NB4 (cell line): Measurements from ENCODE around the gene USP31.

Source experiments
- POLR2A ChIP-seq: IDR thresholded peaks from 2 replicates; pipeline ENCODE4 v1.6.1; 2011; ENCODE audit warnings: mild to moderate bottlenecking; ENCODE audit not compliant: insufficient read length; ENCODE audit errors: extremely low read depth
- TF ChIP-seq, protein P1 (sequence below): IDR thresholded peaks from one replicate; pipeline ENCODE4 v1.5.1; 2012; ENCODE audit warnings: low read depth, low read length

DNA sequence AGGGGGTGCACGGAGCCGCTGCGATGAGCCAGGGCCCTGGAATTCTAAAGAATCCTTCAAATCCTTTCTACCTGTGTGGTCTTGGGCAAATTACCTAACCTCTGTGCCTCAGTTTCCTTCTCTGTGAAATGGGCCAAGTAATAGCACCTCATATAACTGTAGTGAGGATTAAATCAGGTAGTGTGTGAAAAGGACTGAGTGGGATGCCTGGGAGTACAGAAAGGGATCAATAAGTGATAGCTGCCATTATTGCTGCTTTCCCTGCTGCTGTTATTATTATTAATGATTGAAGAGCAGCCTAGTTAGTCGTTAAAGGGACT, 34.3 kb upstream of the USP31 start:
- TF ChIP-seq, protein P1, sequence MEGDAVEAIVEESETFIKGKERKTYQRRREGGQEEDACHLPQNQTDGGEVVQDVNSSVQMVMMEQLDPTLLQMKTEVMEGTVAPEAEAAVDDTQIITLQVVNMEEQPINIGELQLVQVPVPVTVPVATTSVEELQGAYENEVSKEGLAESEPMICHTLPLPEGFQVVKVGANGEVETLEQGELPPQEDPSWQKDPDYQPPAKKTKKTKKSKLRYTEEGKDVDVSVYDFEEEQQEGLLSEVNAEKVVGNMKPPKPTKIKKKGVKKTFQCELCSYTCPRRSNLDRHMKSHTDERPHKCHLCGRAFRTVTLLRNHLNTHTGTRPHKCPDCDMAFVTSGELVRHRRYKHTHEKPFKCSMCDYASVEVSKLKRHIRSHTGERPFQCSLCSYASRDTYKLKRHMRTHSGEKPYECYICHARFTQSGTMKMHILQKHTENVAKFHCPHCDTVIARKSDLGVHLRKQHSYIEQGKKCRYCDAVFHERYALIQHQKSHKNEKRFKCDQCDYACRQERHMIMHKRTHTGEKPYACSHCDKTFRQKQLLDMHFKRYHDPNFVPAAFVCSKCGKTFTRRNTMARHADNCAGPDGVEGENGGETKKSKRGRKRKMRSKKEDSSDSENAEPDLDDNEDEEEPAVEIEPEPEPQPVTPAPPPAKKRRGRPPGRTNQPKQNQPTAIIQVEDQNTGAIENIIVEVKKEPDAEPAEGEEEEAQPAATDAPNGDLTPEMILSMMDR = no peak
- TF ChIP-seq POLR2A = no peak
